ENCODE measurements around the gene RPTOR. TPM values are rescaled to one million over a fixed set of nuclear protein-coding genes. Genes with fewer than 3 reads are reported as not detected.

RPTOR gene
- total and polyA plus RNA-seq, 10 of the 15 experiments (the other 5 are each of a cell fraction or from before 2014, with no cell fraction given): 0.18 to 32.1 (median 7.8) TPM

GRCh38 chr17:80624864-80625263, 80.2 kb downstream of the RPTOR start (continued):
- TF ChIP-seq MAX (IDR thresholded peaks at IDR 0.05; ENCODE audit: low read depth, low read length): no peak
- no peak for TF ChIP-seq FOS (IDR thresholded peaks at IDR 0.05; ENCODE audit: borderline replicate concordance, extremely low read depth, insufficient read length)
- TF ChIP-seq IKZF1 (conservative IDR thresholded peaks at IDR 0.05): no peak
- TF ChIP-seq ZNF274 (IDR thresholded peaks at IDR 0.05; ENCODE audit: insufficient read depth, insufficient read length): no peak

- ATAC-seq: no peak
- no TSS peak for BruUV-seq (replicated peaks)
- peaks cover 2% of the 10 kb centered on the region for H3K79me2 ChIP-seq (ENCODE audit: control insufficient read depth, insufficient read depth, low read length)
- no peak for FAIRE-seq
- 97% methylated on average over 14 of the region's 14 CpGs for WGBS (ENCODE audit: insufficient coverage, insufficient replicate concordance, low lambda C conversion rate, missing lambda C conversion rate)
- no peak for DNase-seq (ENCODE audit: low read depth, low spot score)
- ChIA-PET SMC1A (ENCODE audit: uncharacterized antibody, unreplicated experiment) (interaction anchor here (0.9 kb wide), 1 partner anchor 15 kb away, joined by 4 read pairs; no protein-coding TSS in a partner anchor), CTCF (no interaction called here), RAD21 (ENCODE audit: unreplicated experiment) (no interaction called here), POLR2A (no interaction called here)
- no peaks in the 10 kb centered on the region for H3K9me3 ChIP-seq (replicated peaks; ENCODE audit: control insufficient read depth, insufficient read depth, low read length)
- H3K4me2 ChIP-seq (ENCODE audit: control insufficient read depth, insufficient read depth): no peak overlapping the region
- intact Hi-C loops (cut with micrococcal nuclease; ENCODE audit: unreplicated experiment): no loop called here
- no peak overlapping the region for H3K4me3 ChIP-seq
- H3K4me1 ChIP-seq (ENCODE audit: control insufficient read depth, insufficient read depth, low read length): no peaks in the 10 kb centered on the region; the same call in 1 of the 2 replicates
- no peak overlapping the region for H3K27ac ChIP-seq (ENCODE audit: control insufficient read depth, insufficient read depth)
- H4K20me1 ChIP-seq (ENCODE audit: control insufficient read depth, insufficient read depth): no peaks in the 10 kb centered on the region
- H3K27me3 ChIP-seq (replicated peaks in 1 of 2; ENCODE audit: control insufficient read depth in 2 of 2, insufficient read depth in 2 of 2, low read length in 1 of 2): no peaks in the 10 kb centered on the region
- H3K36me3 ChIP-seq (ENCODE audit: control insufficient read depth in 2 of 2, insufficient read depth in 2 of 2, low read length in 1 of 2): peaks cover 0 to 4% of the 10 kb centered on the region in 2 experiments
- H3K9ac ChIP-seq (ENCODE audit: control insufficient read depth, insufficient read depth, low read length): no peak overlapping the region
- no peak overlapping the region for H2AFZ ChIP-seq (ENCODE audit: control insufficient read depth, low read depth, low read length)
- in situ Hi-C loops (cut with MboI): no loop called here
- TF ChIP-seq SUZ12 (IDR thresholded peaks at IDR 0.05; ENCODE audit: unreplicated experiment) (no peak), NFYA (IDR thresholded peaks at IDR 0.05; ENCODE audit: borderline replicate concordance, low read depth, low read length) (no peak), RELB (IDR thresholded peaks at IDR 0.05; ENCODE audit: low read depth) (no peak), CBX5 (IDR thresholded peaks at IDR 0.05; ENCODE audit: low read depth) (no peak), YY1 (IDR thresholded peaks at IDR 0.05; ENCODE audit: low read depth, low read length) (no peak), CREB1 (IDR thresholded peaks at IDR 0.05; ENCODE audit: low read depth) (no peak), PBX3 (IDR thresholded peaks at IDR 0.05; ENCODE audit: insufficient replicate concordance, low read depth, low read length) (peak; percentile 46), MEF2A (IDR thresholded peaks at IDR 0.05; ENCODE audit: insufficient read depth, low read depth, low read length) (no peak), IRF3 (IDR thresholded peaks at IDR 0.05) (no peak), ZNF592 (IDR thresholded peaks at IDR 0.05) (no peak)
These were observed 81.0 kb downstream of the RPTOR start for GRCh38 chr17:80625627-80626026.
